Renal pelvis (tissue), 12 donors: ENCODE measurements around the gene ADGRV1. TPM values are rescaled to one million over a fixed set of nuclear protein-coding genes. Genes with fewer than 3 reads are reported as not detected.

Experiments
- DNase-seq: peaks from one replicate; pipeline ENCODE4 v3.0.0-alpha.2; 2013
- long read RNA-seq, 16 experiments: transcript quantifications; one replicate each; lab custom pipeline, GENCODE V29; 2026
- polyA plus RNA-seq, 3 donors: library from polyadenylated mRNA; unstranded; fragments of 120-200 nt; gene quantifications; one replicate each; pipeline ENCODE4 v1.2.1, GENCODE V29; 2013; ENCODE audit not compliant: insufficient read length in 3 of 3

Gene ADGRV1, protein sequence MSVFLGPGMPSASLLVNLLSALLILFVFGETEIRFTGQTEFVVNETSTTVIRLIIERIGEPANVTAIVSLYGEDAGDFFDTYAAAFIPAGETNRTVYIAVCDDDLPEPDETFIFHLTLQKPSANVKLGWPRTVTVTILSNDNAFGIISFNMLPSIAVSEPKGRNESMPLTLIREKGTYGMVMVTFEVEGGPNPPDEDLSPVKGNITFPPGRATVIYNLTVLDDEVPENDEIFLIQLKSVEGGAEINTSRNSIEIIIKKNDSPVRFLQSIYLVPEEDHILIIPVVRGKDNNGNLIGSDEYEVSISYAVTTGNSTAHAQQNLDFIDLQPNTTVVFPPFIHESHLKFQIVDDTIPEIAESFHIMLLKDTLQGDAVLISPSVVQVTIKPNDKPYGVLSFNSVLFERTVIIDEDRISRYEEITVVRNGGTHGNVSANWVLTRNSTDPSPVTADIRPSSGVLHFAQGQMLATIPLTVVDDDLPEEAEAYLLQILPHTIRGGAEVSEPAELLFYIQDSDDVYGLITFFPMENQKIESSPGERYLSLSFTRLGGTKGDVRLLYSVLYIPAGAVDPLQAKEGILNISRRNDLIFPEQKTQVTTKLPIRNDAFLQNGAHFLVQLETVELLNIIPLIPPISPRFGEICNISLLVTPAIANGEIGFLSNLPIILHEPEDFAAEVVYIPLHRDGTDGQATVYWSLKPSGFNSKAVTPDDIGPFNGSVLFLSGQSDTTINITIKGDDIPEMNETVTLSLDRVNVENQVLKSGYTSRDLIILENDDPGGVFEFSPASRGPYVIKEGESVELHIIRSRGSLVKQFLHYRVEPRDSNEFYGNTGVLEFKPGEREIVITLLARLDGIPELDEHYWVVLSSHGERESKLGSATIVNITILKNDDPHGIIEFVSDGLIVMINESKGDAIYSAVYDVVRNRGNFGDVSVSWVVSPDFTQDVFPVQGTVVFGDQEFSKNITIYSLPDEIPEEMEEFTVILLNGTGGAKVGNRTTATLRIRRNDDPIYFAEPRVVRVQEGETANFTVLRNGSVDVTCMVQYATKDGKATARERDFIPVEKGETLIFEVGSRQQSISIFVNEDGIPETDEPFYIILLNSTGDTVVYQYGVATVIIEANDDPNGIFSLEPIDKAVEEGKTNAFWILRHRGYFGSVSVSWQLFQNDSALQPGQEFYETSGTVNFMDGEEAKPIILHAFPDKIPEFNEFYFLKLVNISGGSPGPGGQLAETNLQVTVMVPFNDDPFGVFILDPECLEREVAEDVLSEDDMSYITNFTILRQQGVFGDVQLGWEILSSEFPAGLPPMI (N-terminal part only)
- 10 to 100 TPM; 11.3 to 15.4 (median 14.0) TPM for polyA plus RNA-seq
- long read RNA-seq, donor 1, partial matches to known transcripts: 0 of 1 reads
- long read RNA-seq, donor 1, other reads (novel, unspliced or antisense): 0 of 1 reads
- long read RNA-seq, donor 2: 0 reads
- long read RNA-seq, donor 3: 0 reads
- long read RNA-seq, donor 4: 0 reads
- long read RNA-seq, donor 5: 0 reads
- long read RNA-seq, donor 6, partial matches to known transcripts: 0 of 1 reads
- long read RNA-seq, donor 6, other reads (novel, unspliced or antisense): 0 of 1 reads
- long read RNA-seq, donor 7, full-length matches to known transcripts: 1 of 1 reads
- long read RNA-seq, donor 7, partial matches to known transcripts: 0 of 1 reads
- long read RNA-seq, donor 7, other reads (novel, unspliced or antisense): 0 of 1 reads
- long read RNA-seq, donor 8: 0 reads
- long read RNA-seq, donor 9, partial matches to known transcripts: 0 of 1 reads
- long read RNA-seq, donor 9, other reads (novel, unspliced or antisense): 0 of 1 reads
- long read RNA-seq, donor 10: 0 reads
- long read RNA-seq, donor 11, partial matches to known transcripts: 6 of 8 reads
- long read RNA-seq, donor 11, other reads (novel, unspliced or antisense): 0 of 8 reads
- long read RNA-seq, donor 12: 0 reads
- long read RNA-seq, donor 13, partial matches to known transcripts: 0 of 1 reads
- long read RNA-seq, donor 13, other reads (novel, unspliced or antisense): 0 of 1 reads
- long read RNA-seq, donor 14: 0 reads
- long read RNA-seq, donor 15: 0 reads
- long read RNA-seq, donor 16, partial matches to known transcripts: 0 of 1 reads
- long read RNA-seq, donor 16, other reads (novel, unspliced or antisense): 0 of 1 reads

DNA sequence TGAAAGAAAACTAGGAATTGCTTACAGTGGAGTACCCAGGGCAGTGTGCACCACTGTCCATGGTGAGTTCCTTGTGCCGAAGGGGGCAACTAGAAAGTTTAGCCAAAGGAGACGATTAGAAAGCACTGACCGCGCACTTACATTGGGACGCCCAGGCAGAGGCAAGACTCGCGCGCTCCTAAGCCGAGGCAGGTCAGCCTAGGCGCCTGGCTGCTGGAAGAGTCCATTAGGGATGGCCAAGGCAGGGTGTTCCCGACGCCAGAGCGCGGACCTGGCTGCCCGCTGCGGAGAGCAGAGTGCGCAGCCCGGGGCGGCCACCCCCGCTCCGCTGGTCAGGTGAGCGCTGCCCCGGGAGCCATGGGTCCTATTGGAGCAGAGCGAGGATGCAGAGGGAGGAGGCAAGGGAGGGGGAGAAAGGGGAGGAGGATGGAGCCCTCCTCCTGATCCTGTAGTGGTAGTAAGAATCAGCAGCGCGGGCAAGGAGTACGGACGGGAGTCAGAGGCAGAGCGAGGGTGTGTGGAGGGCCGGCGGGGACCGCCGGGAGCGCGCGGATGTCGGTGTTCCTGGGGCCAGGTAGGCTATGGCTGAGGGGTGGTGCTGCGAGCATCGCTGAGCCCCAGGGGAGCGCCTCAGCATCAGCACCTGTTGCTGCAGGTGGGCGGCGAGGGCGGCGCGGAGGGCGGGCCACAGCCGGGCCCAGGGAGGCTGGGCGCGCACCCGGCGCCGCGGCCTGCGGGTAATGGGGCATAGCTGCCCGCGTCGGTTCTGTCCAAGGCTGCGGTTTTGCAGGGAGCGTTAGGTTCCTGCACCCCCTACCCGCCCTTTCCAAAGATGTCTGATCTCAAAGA lies at the start of gene ADGRV1:
TSS of gene ADGRV1 (plus strand) at position 454 of the 849 bp plus-strand sequence. CDS start at position 553, 99 bp downstream.
- peak; percentile 90 for DNase-seq

DNA sequence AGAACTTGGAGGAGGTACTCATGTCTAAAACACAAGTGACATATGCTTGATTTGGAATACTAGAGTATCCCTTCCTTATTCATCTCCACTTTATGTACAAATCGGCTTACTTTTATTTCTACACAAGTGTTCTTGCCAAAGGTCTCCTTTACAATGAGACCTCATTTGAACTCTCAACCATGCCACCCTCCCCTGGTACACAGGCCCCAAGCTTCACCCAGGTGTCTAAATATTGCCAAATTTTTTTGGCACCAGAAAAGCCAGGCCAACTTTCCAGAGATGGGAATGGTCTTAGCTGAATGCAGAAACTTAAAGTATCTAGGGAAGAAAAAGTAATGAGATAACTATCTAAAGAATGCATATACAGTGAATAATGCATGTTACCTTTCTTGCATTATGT lies 48.2 kb upstream of the ADGRV1 start:
- DNase-seq: no peak

DNA sequence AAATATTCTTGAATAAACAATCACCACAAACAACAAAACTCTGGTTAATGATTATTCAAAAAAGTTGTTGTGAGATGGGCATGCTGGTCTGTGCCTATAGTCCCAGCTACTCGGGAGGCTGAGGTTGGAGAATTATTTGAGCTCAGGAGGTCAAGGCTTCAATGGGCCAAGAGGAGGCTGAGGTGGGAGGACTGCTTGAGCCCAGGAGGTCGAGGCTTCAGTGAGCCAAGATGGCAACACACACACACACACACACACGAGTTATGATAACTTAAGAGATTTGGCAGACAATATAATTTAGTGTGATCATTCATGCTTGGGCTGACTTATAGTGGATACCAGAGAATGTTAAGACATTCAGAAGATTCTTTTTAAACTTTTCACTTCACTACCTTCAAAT lies 44.1 kb upstream of the ADGRV1 start:
- no peak for DNase-seq

DNA sequence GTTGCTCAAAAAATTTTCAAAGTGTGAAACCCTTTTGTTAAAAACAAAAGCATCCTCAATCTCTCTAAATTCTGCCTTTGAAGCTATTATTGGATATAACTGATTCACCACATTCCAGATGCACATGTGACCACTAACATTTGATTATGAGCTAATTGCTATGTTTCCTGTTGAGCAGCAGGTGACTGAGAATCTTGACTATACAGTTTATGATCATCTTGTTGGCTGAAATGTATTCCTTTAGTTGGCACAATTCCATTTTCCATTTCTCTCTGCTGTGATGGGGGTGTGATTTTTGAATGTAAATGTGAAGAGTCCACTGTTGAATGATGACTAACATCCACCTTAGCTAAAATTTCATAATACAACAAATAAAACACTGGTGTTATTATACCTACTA lies 39.9 kb upstream of the ADGRV1 start:
- no peak for DNase-seq

DNA sequence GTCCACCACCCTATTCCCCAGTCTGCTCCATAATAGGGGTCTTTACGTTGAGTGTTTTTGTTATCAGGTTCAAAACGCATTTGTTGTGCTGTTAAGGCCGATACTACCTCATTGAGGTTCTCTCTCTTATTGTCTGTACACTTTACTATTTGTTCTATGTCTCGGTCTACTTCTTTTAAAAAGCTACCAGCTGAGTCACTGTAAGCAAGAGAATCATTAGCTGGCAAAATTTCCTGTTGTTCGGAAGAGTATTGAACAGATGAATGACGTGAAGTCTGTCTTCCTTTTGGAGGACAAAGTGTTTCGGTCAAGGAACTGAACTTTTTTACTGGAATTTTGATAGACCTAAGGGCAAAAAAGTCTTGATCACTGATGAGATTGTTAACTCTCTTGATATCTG lies 39.5 kb upstream of the ADGRV1 start:
- no peak for DNase-seq

DNA sequence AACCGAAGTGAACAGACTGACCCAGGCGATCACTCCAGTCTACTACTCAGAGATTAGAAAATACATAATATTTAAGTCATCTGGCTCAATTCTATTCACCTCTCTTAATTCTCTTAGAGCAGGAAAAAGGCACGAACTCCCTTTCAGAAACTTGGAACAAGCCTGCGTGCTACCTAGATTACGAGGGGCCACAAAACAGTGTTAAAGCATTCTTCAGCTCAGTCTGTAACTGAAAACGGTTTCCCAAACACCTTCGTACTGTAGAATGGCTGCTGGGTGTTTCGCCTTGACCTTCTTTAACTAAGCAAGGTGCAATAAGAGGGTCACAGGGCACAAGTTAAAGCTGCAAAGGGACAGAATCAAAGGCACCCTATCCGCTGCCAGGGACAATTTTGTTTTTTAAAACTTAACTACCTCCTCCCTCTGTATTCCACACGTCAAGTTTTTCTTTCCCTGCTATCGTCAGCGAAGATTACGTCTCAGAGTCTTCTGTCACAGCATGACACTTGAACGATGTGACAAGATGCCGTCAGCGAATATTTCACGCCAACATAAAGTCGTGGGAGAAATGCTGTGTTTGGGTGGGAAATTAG lies 29.9 kb upstream of the ADGRV1 start:
- DNase-seq: peak; percentile 30

DNA sequence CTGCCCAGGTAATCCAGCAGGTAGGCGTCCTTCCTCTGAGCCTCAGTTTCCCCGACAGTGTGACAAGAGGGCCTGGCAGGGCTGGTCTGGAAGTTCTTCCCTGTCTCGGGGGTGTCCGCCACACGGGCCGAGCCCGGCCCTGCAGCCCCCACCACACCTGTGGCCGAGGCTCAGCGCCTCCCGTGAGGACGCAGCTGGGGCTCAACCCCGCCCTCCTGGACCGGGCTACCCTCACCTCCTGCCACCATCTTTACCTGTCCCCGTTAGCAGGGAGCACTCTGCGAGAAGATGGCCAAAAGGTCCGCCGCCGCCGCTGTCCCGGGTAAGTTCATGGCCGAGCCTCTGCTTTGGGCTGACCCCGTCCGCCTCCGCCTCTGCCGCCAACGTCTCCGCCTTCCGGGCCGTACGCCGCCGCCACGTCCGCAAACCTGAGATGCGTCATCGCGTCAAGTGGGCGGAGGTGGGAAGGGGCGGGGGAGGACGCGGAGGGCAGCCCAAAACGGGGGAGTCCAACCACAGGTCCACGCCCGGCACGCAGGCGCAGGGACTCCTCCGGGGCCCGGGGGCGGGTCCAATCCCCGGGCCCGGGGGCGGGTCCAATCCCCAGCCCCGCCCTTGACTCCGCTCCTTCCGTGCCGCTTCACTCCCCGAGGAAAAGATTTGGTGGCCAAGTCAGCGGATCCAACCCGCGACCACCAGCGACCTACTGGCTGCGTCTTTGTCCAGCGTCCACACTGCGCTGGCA lies 29.2 kb upstream of the ADGRV1 start, which contains the start of gene LYSMD3:
TSS of gene LYSMD3 (minus strand) at position 391 of the 745 bp plus-strand sequence. CDS start 4,295 bp downstream, outside the sequence.
- DNase-seq: peak; percentile 95

DNA sequence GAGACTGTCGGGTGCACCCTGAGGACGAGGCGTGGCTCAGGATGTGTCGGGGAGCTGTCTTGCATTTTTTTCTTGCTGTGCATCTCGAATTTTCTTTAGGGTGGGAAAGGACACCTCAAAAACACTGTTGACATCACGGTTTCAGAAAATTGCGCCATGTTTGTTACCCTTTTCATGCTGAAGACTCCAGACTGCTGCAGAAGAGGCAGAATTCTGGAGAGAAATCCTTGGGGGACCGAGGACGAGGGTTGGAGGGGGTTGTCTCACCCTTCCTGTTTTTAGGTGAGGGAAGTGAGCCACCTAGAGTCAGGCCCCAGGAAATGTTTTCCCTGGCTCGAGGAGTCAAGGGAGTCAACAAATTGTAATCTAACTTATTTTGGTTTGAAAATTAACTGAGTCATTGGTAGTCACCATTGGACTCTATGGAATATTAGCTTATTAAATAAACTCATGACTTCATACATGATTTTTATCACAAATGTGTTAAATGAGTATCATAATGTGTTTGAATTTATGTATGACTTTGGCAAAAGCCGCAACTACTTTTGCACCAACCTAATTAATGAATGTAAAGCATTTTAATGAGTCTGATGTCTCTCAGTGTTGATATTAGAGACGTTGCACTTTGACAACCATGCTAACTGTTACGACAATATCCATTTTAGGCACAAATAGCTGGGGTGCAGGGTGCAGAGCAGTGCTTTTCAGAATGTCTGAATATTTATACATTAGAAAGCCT lies 28.5 kb upstream of the ADGRV1 start:
- DNase-seq: peak; percentile 77

DNA sequence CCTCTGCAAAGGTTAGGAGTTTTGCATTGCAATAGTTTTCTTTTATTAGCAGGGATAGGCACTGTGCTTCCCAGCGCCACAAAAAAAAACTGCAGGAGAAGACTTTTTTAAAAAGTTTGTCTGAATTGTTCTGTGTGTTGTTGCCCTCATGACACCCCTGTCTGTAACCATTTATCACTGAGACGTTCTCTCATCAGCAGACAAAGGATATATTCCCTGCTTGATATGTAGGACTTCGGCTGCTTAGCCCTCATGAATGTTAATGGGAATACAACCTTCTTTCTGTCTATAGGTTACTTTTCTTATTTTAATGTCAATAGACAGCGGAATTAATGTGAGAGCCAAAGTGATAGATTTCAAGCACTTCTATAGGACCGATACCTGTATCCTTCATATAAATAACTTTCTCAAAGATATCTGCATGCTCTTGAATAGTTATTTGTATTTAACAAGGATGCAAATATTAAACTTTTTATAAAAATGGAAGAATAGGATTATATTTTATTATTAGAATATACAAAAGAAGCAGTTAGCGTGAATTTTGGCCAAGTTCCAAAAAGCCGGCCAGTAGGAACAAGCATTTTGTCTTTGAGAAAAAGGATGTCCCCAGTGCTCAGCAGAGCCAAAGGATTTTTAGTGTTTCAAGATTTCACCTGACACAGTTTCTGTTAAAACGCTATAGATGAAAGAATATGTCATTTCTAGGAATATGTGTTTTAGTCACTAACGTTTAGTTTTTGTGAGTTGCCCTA lies 27.7 kb upstream of the ADGRV1 start:
- DNase-seq: no peak

DNA sequence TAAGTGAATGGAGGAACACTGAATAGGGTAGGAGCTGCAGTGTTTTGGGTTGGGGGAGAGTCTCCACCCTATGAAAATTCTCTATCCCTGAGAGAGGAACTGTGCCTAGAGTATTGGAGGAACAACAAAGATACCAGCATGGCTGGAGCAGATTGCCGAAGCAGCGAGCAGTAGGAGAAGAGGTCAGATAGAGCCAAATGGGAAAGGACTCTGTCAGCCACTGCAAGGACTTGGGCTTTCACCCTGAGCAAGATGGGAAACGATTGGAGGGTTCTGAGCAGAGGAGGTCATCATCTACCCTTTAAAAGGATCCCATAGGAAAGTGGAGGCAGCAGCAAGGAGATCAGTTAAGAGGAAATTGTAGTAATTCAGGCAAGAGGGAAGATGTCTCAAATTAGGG lies 24.8 kb upstream of the ADGRV1 start:
- no peak for DNase-seq

DNA sequence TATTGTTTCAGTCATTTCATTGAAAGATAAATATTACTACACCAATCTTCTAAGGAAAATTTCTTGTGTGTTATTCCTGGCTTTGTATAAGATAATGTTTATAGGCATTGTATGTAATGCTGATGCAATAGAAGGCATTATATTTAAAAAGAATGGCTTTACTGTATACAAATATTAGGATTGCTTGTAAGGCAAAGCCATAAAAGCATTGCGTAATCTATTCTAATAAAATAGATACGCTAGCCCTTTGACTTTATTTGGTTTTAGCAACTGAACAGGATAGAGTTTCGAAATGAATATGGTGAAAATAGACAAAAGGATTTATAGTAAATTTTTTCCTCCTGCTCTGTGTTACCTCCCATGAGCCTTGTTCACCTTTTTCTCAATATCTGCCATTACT lies 23.7 kb upstream of the ADGRV1 start:
- DNase-seq: no peak

DNA sequence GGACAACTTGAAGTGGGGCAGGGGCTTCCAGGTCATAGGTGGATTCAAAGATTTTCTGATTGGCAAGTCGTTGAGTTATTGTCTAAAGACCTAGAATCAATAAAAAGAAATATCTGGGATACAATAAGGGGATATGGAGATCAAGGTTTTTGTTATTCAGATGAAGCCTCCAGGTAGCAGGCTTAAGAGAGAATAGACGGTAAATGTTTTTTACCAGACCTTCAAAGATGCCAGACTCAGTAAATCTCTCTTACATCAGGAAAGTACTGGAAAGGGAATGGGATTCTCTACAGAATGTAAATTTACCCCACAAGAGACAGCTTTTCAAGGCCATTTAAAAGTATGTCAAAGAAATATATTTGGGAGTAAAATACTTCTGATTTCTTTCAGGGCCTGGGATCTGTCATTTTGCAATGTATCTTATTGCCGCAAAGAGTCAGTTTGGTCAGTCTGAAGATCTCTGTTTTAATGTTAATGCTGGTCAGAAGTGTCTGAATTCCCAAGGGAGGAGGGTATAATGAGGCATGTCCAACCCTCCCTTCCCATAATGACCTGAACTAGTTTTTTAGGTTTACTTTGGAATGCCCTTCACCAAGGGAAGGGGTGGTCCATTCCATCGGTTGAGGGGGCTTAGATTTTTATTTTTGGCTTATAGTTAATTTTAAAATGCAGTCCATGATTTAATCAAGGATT lies 15.6 kb upstream of the ADGRV1 start:
- no peak for DNase-seq

DNA sequence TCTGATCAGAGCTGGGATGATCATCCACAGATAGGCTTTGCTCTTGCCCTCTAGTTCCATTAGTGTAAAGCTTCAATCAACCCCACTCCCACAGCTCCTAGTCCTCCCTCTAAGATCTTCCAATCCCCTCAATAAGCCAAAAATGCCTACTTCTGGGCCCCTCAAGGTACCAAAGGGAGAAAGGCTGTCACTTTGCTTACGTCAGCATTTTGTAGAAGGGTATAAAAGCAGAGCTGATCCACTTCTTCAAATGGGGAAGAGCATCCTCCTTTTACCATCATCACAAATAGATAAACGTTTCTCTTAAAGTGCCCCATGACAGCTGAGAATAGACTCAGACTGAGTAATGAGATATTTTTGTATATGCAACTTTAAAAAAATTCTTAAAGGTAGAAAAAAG lies 13.1 kb upstream of the ADGRV1 start:
- DNase-seq: no peak

DNA sequence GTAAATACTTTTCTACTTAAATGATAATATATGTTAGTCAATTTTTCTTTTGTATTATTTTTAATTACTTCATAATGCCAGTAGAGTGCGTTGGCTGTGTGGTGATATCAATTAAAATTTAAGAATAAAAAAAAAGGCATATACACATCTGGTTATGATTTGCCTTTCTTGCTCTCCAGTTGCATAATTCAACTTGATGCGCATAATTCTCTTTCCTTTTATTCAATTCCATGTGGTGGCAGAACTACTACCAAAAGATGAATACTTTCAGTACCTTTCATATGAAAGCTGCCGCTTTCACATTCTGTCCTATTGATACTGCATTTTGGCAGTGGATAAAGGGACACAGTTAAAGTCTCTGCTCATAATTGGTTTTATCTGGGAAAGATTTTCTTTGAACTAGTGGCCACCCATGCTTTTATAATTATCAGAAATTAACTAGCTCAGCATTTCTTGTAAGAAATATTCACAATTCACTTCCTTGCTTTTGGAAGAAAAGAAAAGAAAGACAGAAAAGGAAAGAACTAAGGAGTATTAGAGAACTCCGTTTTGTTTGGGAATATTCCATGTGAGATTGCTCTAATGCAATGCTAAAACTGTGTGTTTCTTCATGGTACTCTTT lies 12.3 kb upstream of the ADGRV1 start:
- no peak for DNase-seq

DNA sequence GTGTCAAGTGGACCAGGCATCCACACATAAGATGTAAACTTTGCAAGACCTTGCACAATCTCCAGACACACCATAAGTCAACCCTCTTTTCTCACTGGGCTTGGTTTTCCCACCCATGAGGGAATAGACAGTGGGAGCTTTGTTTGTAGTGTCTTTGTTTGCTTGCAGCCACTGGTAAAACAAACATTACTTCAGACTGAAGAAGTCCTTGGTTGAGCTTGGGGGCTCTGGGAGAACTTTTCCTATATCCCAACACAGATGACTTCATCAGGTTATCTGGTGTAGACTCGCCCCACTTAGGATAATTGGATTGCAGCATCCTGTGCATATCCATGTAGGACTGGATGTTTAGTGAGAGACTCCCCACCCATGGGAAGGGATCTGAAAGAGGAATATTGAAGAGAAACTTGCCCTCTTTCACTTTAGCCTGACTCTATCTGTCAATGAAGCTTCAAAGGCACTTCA lies 11.5 kb upstream of the ADGRV1 start:
- DNase-seq: no peak
